Peyer's patch (tissue), 4 donors: ENCODE results near the gene SYCP2L.

Source experiments
- CTCF ChIP-seq, 6 experiments: fragments of 450-650 bp in 4 of 6; fragments of 200-600 bp in 2 of 6; sonication (generic) in 1 of 6; IDR thresholded peaks; one replicate each; pipeline ENCODE4 v1.5.1; 2017 to 2019; ENCODE audit warnings: antibody characterized with exemption in 6 of 6, mild to moderate bottlenecking in 3 of 6, moderate library complexity in 1 of 6
- POLR2A ChIP-seq, 2 donors: fragments of 450-650 bp; IDR thresholded peaks; one replicate each; pipeline ENCODE4 v1.5.1; 2017; ENCODE audit warnings: antibody characterized with exemption in 2 of 2, mild to moderate bottlenecking in 2 of 2, moderate library complexity in 2 of 2

GRCh38 chr6:11023032-11023431 is 136.2 kb downstream of the SYCP2L start:
- TF ChIP-seq CTCF (IDR thresholded peaks at IDR 0.05) = no peak
- no peak for TF ChIP-seq POLR2A (IDR thresholded peaks at IDR 0.05)
